Stimulated activated naive CD4-positive, alpha-beta T cell treated with Interleukin-2 at 50 U/mL for 16 hours (primary cell): ENCODE results near the gene CARHSP1.
"Not testable (repeated sequence)": the region's sequence is repeated elsewhere in the genome, so short reads cannot be mapped to it uniquely, and the experiment has no call there.

Source experiments
- DNase-seq: peaks from one replicate; lab custom pipeline; 2025; lab: John Stamatoyannopoulos, UW

Gene CARHSP1

GRCh38 chr16:8868416-8869211, at the start of gene CARHSP1:
CARHSP1 (minus strand) TSS chr16:8869006; CDS start chr16:8859328, 9,678 bp downstream.
- DNase-seq: peak; percentile 84

GRCh38 chr16:8917336-8917735, 48.5 kb upstream of the CARHSP1 start:
- not testable (repeated sequence) for DNase-seq

- DNase-seq: no peak
Observed at GRCh38 chr16:8916541-8917225, 47.9 kb upstream of the CARHSP1 start.

- DNase-seq: no peak
Observed at GRCh38 chr16:8915722-8916301, 47.0 kb upstream of the CARHSP1 start.

GRCh38 chr16:8914098-8914497, 45.3 kb upstream of the CARHSP1 start:
- DNase-seq: no peak

- no peak for DNase-seq
Observed at GRCh38 chr16:8912793-8913192, 44.0 kb upstream of the CARHSP1 start.

- no peak for DNase-seq
Observed at GRCh38 chr16:8910811-8911210, 42.0 kb upstream of the CARHSP1 start.

- no peak for DNase-seq
Observed at GRCh38 chr16:8908810-8909468, 40.1 kb upstream of the CARHSP1 start.

GRCh38 chr16:8907096-8907495, 38.3 kb upstream of the CARHSP1 start:
- no peak for DNase-seq

GRCh38 chr16:8905795-8906591, 37.2 kb upstream of the CARHSP1 start:
- DNase-seq: no peak

GRCh38 chr16:8905168-8905762, 36.5 kb upstream of the CARHSP1 start:
- no peak for DNase-seq

GRCh38 chr16:8904018-8904430, 35.2 kb upstream of the CARHSP1 start:
- DNase-seq: no peak

GRCh38 chr16:8903004-8903403, 34.2 kb upstream of the CARHSP1 start:
- no peak for DNase-seq

- DNase-seq: no peak
Observed at GRCh38 chr16:8901320-8901861, 32.6 kb upstream of the CARHSP1 start.

GRCh38 chr16:8900343-8900742, 31.5 kb upstream of the CARHSP1 start:
- no peak for DNase-seq

GRCh38 chr16:8899709-8900317, 31.0 kb upstream of the CARHSP1 start:
- no peak for DNase-seq

GRCh38 chr16:8898660-8899318, 30.0 kb upstream of the CARHSP1 start:
- no peak for DNase-seq

- no peak for DNase-seq
Observed at GRCh38 chr16:8894736-8895334, 26.0 kb upstream of the CARHSP1 start.

GRCh38 chr16:8893976-8894690, 25.3 kb upstream of the CARHSP1 start:
- no peak for DNase-seq
